NT2/D1 (cell line): ENCODE measurements around the gene GLYR1.

Source experiments
- SUZ12 ChIP-seq: IDR thresholded peaks from 2 replicates; pipeline ENCODE4 v1.6.1; 2011; ENCODE audit not compliant: insufficient read length, insufficient read depth; ENCODE audit errors: extremely low read depth
- YY1 ChIP-seq: IDR thresholded peaks from 2 replicates; pipeline ENCODE4 v1.6.1; 2011; ENCODE audit not compliant: insufficient read length, insufficient read depth
- ZNF274 ChIP-seq: IDR thresholded peaks from 2 replicates; pipeline ENCODE4 v1.6.1; 2011; ENCODE audit warnings: mild to moderate bottlenecking, low read depth, low read length

DNA sequence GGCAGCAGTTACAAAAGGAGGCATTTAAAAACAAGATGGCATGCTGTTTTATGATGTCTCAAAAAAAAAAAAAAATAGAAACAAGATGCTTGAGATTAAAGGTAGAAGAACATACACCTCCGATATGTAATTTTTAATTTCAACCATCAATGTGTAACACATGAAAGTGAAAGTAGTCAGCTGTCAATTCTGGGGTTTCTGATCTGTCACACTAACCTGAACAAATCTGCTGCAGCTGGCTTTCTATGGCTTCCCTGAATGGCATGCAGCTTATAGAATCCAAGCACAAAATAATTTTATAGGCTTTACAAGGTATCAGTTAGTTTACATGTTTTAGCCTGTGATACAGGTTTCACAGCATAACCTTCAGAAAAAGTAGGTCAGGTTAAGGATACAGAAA, 13.5 kb downstream of the GLYR1 start:
- TF ChIP-seq SUZ12 (no peak), ZNF274 (no peak), YY1 (no peak)
